ENCODE measurements around the gene ARX.

- TF ChIP-seq CTCF (IDR thresholded peaks at IDR 0.05) (no peak), POLR2A (IDR thresholded peaks at IDR 0.05) (no peak)
These were observed 30.6 kb downstream of the ARX start for GRCh38 chrX:24985120-24985519.

Measured in testis (tissue), 2 donors.